HG03025 (cell line): Measurements from ENCODE around the gene TPRN.
A peak's percentile ranks its signal among the peaks of the same experiment; 100 is the strongest.

ENCODE experiments used
- ATAC-seq: cut with Tn5 transposase; IDR thresholded peaks from one replicate; pipeline ENCODE4 v1.9.1; 2021; ENCODE audit warnings: mild to moderate bottlenecking, moderate library complexity; ENCODE audit not compliant: unreplicated experiment, low FRiP score

Gene TPRN

DNA sequence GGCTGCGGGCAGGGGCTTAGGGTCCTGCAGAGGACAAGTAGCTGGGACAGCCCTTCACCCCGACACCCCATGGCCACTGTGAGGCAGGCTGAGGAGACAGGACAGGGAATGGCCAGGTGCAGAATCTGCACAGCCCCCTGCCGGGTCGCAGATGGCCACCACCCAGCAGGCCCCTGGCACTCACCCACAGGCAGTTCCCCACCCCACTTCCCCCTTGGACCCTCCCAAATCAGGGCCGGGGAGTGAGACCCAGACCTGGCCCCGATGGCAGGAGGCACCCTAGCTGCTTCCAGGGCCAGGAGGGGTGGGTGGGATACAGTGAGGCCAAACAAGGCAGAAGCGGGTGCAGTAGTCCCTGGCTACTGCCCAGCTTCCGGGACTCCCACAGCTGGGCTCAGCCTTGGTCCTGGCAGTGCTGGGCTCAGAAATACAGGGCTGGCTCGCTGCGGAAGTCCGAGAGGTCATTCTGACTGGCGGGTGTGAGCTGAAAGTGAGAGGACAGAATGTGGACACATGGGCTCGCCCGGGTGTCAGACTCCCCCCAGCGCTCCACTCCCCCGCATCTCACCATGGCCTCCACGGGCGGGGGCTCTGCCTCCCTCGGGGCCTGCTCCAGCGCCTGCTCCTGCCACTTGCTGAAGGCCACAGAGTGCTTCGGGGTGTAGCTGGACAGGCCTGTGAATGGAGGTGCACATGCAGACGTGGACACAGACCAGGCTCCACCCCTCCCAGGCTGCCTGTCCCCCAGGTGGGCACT lies 8.7 kb downstream of the TPRN start:
- no peak for ATAC-seq

DNA sequence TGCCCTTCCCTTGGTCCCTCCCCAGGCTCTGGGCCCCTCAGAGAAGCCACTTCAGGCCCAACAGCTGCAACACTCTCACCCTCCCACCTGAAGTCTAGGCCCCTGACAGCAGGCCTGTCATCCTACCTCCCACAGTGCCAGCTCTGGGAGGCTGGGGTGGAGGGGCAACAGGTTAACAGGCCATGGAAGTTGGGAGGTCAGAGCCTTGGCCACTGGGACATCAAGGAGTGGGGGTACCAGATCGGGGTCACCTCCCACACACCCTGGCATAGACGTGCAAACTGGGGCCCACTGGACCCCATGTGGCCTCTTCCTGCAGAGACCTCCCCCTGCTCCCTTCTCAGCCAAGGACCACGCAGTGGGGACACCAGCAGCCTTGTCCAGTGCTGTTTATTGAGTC lies 9.3 kb downstream of the TPRN start:
- no peak for ATAC-seq

DNA sequence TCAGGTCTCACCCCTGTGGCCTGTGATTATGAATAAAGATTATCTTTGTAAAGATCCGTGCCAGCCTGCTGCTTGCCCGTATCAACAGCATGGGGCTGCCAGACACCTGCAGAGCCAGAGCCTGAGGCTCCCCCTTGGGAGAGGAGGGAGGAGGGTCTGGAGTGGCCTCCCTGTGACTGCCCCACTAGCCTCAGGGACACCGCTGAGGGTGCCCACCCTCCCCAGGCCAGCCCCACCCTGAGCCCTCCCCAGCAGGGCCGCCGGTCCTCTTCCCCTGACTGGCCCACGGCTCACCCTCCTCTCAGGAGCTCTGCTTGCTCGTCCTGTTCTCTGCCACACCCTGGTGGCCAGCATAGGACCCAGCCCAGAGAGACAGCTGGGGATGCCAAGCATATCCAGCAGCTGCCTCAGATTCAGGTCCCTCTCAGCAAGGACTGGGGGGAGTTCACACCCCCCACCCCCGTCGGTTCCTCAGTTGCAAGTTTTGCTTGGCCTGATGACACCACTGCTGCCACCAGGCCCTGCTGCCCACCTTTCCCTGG lies 10.2 kb downstream of the TPRN start:
- no peak for ATAC-seq

DNA sequence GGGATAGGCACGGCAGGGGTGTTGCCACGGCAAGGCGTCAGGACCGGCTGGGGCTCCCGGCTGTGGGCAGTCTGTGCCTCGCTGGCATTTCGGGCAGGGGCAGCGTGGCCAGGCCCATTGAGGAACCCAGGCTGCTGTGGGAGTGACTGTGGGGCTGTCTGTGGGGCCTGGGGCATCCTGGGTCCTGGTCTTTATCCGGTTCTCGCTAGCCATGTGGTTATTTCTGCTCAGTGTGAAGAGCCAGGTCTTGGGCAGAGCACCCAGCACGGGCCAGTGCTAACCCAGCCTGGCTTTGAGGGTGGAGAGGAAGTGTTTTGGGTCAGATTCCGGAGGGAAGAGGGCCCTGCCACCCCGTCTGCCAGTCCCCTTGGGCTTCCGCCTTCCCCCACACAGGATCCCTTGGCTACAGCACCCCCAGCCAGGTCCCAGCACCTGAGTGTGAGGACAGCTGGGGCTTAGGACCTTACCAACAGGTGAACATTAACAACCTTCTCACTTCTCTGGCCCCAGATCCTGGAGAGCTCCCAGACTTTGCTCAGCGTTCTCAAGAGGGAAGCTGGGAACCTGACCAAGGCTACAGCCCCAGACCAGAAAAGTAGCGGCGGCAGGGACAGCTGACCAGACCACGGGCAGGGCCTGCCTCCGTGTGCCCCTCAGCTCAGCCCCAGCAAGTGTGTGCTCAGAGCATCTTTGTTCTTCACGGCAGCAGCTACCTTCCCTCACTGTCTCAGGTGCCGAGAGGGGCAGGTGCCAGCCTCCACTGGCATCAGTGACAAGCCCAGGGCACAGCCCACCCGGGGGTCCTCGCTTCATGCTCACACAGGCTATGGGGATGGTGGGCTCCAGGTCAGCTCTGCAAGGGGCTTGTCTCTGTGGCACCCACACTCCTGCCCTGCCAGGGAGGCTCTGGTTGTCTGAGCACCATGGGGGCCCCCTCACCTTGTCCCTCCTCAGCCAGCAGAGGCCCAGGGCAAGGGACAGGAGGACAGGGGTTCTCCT lies 10.9 kb downstream of the TPRN start:
- no peak for ATAC-seq

DNA sequence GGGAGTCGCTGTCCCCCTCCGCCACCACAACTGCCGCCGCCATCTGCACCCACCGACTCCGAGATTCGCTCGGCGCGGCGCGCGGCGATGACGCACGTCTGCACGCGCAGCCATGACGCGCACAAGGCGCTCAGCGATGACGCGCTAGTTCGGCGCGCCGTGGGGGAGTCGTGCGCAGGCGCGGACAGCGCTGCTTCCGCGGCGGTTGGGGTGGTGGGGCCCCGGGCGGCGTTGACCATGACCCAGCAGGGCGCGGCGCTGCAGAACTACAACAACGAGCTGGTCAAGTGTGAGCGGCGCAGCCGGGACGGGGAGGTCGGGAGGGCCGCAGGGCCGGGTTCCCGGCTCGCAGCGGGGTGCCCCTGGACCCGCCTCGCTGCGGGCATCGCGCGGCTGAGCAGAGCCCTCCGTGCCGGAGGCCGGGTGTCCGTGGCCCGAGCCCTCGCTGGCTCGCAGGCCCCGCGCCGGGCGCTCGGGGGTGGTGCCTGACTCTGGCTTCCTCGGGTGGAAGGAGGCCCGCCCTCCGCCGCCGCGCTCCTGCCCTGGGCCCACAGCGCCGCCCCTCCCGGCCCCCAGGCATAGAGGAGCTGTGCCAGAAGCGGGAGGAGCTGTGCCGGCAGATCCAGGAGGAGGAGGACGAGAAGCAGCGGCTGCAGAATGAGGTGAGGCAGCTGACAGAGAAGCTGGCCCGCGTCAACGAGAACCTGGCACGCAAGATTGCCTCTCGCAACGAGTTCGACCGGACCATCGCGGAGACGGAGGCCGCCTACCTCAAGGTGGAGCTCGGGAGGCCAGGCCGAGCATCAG lies 11.8 kb downstream of the TPRN start, which contains the start of the genes ANAPC2 and SSNA1:
ANAPC2 (minus strand) TSS at position 71 of the 807 bp plus-strand sequence; CDS start at position 43, 28 bp downstream.
SSNA1 (plus strand) TSS at position 187 of the 807 bp plus-strand sequence; CDS start at position 238, 51 bp downstream.
- ATAC-seq, result peak; percentile 69

DNA sequence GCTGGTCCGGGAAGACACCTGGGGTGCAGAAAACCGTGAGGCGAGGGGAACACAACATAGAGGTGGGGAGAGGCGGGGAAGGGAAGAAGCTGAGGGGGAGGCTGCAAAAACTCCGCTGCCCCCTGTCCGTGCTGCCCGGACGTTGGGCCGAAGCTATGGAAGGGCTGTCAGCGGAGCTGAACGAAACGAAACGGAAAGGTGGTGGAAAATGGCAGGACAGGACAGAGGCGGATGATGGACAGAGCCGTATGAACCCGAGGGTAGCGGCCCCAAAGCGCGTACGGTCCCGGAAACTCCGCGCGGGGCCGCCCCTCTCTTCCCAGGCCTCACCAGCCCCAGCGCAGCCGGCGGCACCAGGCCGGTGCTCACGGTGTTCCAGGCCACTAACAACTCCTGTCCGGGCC lies 12.5 kb downstream of the TPRN start:
- peak; percentile 7 for ATAC-seq

DNA sequence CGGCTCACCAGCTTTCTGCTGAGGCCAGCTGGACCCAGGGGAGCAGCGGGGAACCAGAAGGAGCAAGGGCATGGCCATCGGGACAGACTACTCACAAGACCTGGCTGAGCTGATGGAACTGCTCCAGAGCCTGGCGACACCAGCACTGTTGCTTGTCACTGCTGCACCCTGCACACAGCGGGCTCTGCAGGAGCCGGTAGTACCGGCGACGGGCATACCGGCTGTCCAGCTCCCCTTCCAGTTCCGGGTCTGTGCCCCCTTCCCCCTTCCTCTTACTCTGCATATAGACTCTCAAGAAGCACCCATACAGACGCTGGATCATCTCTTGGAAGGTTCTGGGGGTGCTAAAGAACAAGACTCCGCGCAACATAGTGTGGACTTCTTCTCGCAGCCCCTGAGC lies 13.2 kb downstream of the TPRN start:
- no peak for ATAC-seq

DNA sequence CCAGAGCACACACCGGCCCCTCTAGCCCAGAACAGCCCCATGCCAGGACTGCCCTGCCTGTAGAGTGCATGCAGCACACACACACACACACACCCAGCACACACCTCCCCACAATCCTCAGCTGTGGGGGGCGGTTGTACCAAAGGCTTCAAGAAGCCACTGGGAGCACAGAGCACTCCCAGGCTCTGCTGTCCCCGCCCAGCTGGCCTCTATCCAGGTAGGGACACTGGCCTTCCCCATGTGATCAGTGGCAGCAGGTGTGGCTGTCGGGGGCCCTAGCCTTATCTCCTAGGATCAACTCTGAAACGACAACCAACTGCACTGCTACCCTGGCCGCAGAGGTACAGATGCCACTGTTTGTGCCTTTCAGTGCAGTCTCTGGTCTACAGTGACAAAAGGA lies 14.2 kb downstream of the TPRN start:
- ATAC-seq, result no peak

DNA sequence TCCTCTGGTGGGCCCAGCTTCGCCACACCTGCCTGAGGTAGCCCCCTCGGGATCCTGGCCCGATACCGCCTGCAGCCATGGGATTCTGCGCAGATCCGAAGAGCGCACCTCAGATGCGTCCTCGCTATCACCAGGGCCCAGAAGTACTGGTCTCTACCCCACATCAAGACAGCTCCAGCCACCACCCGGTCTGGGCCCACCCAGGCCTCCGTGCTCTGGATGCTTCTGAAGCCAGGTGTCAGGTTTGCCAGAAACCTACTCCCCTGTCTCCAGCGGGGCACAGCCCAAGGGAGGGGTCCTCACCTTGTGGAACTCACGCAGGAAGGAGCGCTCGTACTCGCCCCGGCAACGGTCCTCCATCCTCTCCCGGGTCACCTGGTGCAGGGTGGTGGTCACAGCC lies 14.6 kb downstream of the TPRN start:
- ATAC-seq, result no peak

DNA sequence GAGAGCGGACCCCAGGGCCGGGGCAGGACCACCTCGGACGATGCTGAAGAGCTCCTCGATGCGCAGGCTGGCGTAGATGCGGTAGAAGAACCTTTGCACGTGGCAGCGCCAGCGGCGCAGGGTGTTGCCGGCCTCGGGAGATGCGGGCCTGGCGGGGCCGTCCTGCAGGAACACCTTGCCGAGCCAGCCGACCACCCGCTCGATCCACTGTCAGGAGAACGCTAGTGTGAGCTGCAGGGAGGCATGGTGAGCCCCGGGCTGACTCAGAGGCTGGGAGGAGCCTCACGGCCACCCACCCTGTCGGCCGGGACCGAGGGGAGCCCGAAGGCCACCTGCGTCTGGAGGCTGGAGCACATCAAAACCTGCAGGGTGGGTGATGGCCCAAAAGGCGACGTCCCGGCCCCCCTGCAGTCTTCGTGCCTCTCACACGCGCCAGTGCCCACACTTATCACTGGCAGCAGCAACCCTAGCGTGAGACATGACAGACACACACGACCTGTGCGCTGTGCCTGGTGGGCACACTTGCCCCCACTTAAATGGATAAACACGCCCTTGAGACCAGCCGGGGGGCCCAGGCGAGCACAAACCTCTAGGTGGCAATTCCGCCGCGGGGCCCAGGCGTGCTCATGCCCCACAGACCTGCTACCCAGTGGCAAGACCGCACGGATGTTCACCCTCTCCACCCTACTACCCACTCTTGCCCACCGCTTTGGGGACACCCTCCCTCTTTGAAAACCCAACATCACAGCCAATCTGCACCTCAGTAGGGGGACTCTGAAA lies 15.5 kb downstream of the TPRN start:
- no peak for ATAC-seq

DNA sequence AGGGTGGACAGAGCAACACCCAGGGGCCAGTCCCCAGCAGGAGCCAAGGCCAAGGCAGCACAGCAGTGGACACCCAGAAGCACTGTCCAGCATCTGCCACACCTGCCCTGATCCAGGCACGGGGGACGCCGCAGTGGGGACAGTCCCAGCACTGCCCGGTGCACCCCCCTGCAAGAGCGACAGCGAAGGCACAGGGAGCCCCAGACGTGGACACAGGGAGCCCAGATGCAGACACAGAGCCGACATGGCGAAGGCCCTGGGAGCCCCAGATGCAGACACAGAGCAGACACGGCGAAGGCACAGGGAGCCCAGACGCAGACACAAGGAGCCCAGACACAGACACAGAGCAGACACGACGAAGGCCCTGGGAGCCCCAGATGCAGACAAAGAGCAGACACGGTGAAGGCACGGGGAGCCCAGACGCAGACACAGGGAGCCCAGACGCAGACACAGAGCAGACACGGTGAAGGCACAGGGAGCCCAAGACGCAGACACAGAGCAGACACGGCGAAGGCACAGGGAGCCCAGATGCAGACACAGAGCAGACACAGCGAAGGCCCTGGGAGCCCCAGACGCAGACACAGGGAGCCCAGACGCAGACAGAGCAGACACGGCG lies 16.5 kb downstream of the TPRN start:
- no peak for ATAC-seq

DNA sequence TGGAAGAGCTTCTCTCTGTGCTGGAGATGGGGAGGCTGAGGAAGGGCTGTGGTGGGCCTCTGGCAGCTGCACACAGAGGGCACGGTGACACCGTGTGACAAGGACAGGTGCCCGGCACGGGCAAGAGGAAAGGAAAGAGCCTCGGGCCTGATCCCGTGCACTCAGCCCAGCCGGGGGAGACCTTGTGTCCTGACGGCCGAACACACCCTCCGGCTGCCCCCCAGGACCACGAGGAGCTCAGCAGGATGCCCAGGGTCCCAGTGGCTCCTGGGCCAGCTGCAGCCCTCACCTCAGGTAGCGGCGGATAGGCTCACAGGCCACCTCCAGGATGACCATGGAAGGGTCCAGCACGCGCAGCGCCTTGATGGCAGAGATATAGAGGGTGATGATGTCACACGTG lies 17.7 kb downstream of the TPRN start:
- ATAC-seq, result no peak

DNA sequence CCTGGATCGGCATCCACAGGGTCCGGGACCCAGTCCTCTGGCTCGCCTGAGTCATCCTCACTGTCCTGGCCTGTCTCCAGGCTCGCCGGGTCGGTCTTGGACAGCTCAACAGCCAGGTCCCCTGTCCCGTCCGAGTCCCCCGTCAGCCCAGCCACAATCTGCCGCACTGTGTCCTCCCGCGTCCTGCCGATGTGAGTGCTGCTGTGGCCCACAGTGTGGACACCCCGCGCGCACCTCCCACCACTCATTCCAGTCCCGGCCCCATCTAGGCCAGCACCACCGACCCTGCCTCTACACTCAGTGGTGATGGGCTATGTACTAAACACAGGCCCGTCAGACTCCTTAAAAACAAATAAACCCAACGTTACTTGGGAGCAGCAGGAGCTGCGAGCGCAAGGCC lies 18.9 kb downstream of the TPRN start:
- no peak for ATAC-seq

DNA sequence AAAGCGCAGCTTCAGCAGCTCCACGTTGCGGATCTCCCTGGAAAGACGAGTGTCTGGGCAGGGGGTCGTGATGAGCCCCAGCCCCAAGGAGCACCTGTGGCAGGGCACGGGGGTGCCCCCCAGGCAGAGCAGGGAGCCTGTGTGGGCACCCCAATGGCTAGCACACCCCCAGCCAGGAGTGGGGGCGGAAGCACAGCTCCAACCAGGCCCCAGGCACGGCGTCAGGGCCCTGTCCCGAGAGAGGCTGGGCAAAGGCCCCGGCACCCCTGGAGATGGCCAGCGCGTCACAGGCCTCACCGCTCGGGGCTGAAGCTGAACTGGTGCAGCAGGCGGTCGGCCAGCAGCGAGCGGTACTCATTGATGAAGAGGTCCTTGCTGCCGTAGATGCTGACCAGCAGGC lies 20.1 kb downstream of the TPRN start:
- ATAC-seq, result no peak

DNA sequence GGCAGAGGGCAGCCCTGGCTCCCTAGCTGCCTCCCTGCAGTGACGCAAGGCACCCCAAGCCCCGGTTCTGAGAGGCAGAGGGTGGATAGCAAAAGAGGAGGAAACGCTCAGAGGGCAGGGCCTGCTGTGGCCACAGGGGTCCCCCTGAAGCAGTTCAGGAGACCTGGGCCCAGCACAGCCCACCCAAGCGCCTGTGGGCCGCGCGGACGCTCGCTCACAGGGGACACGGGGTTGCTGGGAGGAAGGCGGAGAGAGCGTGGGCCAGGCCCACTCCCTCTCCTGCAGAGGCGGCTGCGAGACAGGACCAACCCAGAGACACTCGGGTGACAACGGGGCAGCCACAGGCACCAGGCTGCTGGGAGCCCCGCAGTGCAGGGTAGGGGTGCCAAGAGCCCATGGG lies 20.8 kb downstream of the TPRN start:
- no peak for ATAC-seq

DNA sequence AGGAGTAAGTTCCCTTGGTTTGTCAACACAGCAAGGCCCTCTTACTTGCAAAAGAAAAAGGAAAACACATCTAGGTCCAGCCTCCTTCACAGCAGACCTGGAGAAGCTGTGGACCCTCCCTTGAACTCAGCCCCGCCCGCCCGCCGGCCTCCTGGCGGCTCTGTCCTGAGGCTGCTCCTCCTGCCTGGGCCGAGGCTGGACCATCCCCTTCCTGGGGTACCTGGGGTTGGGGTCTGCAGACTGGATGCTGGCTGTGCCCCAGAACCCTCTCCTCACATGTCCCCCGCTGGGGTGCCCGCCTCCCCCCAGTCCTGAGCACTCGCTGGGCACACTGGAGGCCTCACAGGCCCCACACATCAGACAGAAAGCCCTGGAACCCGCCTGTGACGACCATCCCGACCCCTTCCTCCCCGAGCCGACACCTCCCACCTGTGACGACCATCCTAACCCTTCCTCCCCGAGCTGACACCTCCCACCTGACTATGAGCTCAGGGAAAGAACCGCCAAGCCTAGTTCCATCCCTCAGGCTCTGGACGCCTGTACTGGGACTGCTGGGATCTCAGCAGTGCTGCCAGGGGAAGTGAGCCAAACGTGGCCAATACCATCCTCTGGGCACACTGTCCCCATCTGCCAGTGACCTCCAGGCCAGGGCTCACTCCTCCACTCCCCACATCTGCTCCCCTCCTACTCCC lies 21.5 kb downstream of the TPRN start:
- ATAC-seq, result no peak

DNA sequence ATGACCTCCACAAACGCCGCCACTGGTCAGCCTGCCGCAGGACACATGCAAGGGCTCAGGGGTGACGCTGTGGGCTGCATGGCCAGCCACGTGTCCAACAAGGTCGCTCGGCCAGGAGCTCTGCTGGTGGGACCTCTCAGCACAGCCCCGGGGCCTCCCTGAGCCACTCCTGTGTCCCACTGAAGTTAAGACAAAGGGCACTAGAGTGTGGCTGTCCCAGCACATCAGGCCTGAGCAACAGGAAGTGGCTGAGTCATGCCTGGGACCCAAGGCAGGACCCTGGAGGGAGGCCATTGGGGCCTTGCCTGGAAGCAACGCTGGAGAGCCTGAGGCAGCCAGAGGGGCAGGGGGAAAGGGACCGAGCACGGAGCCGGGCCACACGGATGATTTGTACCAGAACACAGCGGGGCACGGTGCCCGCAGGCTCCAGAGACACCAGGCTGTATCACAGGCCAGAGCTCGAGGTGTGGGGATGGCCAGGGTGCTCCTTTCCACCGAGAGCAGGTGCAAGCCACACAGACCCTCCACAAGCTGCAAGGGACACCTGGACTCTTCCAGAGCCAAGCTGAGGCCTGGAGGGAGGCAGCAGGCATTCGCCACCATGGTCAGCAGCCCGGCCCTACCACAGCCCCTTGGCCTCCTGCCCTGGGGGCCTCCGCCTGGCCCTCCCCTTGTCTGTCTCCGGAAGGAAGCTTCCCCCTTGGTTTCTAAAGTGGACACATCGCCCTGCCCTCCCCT lies 22.2 kb downstream of the TPRN start:
- ATAC-seq, result no peak
